GM12873 (cell line): ENCODE measurements around the gene TWSG1.

Experiments used
- TF ChIP-seq, protein P1 (sequence below): IDR thresholded peaks from 2 replicates; pipeline ENCODE4 v1.5.1; 2012; ENCODE audit warnings: low read depth, mild to moderate bottlenecking, moderate library complexity, low read length, control low read depth; ENCODE audit not compliant: insufficient read depth; ENCODE audit errors: missing control alignments

Gene TWSG1

DNA sequence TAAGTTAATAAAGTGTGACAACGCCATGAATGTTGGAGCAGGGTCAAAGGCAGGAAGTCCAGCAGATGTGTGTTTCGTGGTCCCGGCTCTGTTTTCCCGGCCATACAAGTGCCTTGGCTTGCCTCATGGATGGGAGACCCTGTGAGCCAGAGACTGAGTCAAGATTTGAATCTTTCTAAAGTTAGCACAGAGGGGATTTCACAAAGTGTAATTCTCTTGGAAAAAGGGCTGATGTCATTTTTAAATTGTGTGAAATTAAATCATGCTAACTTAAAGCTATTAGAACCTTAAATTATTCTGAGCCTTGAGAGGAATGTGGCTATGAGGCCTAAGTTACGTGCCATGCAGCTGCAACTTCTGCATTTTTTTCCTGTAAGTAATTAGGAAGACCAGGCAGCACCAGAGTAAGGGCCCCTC lies 102.5 kb downstream of the TWSG1 start:
- TF ChIP-seq, protein P1, sequence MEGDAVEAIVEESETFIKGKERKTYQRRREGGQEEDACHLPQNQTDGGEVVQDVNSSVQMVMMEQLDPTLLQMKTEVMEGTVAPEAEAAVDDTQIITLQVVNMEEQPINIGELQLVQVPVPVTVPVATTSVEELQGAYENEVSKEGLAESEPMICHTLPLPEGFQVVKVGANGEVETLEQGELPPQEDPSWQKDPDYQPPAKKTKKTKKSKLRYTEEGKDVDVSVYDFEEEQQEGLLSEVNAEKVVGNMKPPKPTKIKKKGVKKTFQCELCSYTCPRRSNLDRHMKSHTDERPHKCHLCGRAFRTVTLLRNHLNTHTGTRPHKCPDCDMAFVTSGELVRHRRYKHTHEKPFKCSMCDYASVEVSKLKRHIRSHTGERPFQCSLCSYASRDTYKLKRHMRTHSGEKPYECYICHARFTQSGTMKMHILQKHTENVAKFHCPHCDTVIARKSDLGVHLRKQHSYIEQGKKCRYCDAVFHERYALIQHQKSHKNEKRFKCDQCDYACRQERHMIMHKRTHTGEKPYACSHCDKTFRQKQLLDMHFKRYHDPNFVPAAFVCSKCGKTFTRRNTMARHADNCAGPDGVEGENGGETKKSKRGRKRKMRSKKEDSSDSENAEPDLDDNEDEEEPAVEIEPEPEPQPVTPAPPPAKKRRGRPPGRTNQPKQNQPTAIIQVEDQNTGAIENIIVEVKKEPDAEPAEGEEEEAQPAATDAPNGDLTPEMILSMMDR, result no peak

DNA sequence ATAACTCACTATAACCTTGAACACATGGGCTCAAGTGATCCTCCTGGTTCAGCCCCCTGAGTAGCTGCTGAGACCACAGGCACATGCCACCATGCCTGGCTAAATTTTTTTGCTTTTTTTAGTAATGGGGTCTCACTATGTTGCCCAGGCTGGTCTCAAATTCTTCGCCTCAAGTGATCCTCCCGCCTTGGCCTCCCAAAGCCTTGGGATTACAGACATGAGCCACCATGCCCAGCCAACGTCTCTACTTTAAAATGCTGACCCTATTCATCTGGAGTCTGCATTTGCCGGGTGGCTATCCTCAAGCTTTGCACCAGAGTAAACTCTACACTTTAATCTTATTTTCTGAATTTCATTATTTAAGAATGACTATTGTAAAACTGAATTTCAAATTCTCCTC lies 103.1 kb downstream of the TWSG1 start:
- TF ChIP-seq, protein P1, result no peak

DNA sequence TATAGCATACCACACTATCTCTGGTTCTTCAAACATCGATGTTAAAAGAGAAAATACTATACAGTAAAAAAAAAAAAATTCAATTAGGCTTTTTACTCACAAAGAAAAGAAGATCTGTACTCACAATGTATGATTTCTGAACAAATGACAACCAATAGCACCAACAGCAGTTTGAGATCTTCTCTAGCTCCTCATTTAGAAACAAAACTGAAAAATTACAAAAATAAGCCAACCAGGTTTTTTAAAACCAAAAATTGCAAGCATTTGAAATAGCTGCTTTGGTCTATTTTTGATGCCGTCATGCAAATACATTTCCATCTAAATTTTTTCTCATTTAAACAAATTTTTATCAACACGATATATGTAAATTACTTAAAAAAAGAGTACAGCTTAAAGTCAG lies 106.5 kb downstream of the TWSG1 start:
- TF ChIP-seq, protein P1, result no peak

GRCh38 chr18:9444549-9444948 lies 110.0 kb downstream of the TWSG1 start:
- TF ChIP-seq, protein P1, result no peak

- TF ChIP-seq, protein P1, result no peak
Measured at GRCh38 chr18:9446839-9447238, 112.3 kb downstream of the TWSG1 start.

DNA sequence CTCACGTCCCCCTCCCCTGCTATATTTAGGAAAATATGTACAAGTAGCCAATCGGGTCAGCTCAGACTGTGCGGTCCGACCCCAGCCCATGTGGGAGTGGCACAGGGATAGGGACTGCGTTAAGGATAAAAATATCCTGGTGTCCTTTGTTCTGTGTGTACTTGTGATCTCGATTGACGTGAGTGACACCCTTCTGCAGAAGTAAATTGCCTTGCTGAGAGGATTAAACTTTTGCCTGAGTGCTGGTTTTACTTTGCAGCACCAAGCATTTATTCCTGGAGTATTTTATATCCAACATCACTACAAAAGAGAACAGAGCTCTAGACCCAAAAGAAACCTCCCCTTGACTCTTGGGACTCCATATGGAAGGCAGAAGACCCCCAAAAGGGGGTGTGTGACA lies 112.8 kb downstream of the TWSG1 start:
- TF ChIP-seq, protein P1, result no peak

GRCh38 chr18:9449600-9450414 lies 115.2 kb downstream of the TWSG1 start:
- TF ChIP-seq, protein P1, result no peak
